ENCODE measurements around the gene UBE2D1. TPM values are rescaled to one million over a fixed set of nuclear protein-coding genes. Genes with fewer than 3 reads are reported as not detected.
"Not testable (repeated sequence)": the region's sequence is repeated elsewhere in the genome, so short reads cannot be mapped to it uniquely, and the experiment has no call there.

Gene UBE2D1
- total RNA-seq, 2 donors from 2014 or later = 14.6 to 18.4 TPM

DNA sequence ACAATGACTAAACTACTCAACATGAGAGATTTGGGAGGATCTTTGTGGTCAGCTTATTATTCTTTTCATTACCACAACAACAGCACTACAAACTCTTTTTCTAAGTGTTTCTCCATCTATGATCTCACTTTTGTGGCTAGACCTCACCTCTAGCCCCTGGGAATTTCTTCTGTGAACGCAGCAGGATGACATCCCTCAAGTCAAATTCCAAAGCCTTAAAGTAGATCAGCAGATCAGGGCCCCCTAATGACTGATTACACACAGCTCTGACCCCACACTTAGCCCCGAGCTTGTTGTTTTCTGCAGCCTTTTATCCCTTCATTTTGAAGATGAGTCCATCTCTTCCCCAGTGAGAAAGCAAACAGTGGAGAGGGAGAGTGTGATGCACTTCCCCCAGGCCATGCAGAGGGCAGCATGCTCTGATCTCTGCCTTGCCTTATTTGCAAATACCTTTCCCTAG lies 77.7 kb downstream of the UBE2D1 start:
- Histone ChIP-seq H3K4me3 (no peak overlapping the region), H3K9me3 (no peaks in the 10 kb centered on the region), H3K27me3 (no peaks in the 10 kb centered on the region), H3K9ac (ENCODE audit: low read depth in 2 of 2, low read length in 2 of 2) (no peak overlapping the region), H3K36me3 (no peaks in the 10 kb centered on the region), H3K27ac (no peak overlapping the region), H3K4me1 (no peaks in the 10 kb centered on the region)
- no peak for DNase-seq
- TF ChIP-seq CTCF (IDR thresholded peaks at IDR 0.05) = no peak
- intact Hi-C loops (cut with DNase I) = no loop called here

- H3K36me3 ChIP-seq = no peaks in the 10 kb centered on the region
- no peak overlapping the region for H3K4me3 ChIP-seq
- no peak overlapping the region for H3K9ac ChIP-seq (ENCODE audit: low read depth in 2 of 2, low read length in 2 of 2)
- TF ChIP-seq CTCF (IDR thresholded peaks at IDR 0.05) = peak; percentile 18
- no peak overlapping the region for H3K27ac ChIP-seq
- no peaks in the 10 kb centered on the region for H3K4me1 ChIP-seq
- intact Hi-C loops (cut with DNase I) = no loop called here
- no peaks in the 10 kb centered on the region for H3K9me3 ChIP-seq
- H3K27me3 ChIP-seq = no peaks in the 10 kb centered on the region
- no peak for DNase-seq
These were observed 79.7 kb downstream of the UBE2D1 start for GRCh38 chr10:58414270-58415041.

GRCh38 chr10:58415757-58416156 lies 81.0 kb downstream of the UBE2D1 start:
- intact Hi-C loops (cut with DNase I) = no loop called here
- no peak for TF ChIP-seq CTCF (IDR thresholded peaks at IDR 0.05)

GRCh38 chr10:58417902-58418301 lies 83.1 kb downstream of the UBE2D1 start:
- H3K9ac ChIP-seq (ENCODE audit: low read depth in 2 of 2, low read length in 2 of 2); H3K27ac ChIP-seq; H3K27me3 ChIP-seq; H3K4me1 ChIP-seq; H3K4me3 ChIP-seq; H3K36me3 ChIP-seq; intact Hi-C loops (cut with DNase I); H3K9me3 ChIP-seq; DNase-seq: not testable (repeated sequence)

More at GRCh38 chr10:58415757-58416156, 81.0 kb downstream of the UBE2D1 start:
- Histone ChIP-seq H3K4me3 (no peak overlapping the region), H3K4me1 (no peaks in the 10 kb centered on the region), H3K9me3 (no peaks in the 10 kb centered on the region), H3K9ac (ENCODE audit: low read depth in 2 of 2, low read length in 2 of 2) (no peak overlapping the region), H3K27ac (no peak overlapping the region), H3K36me3 (no peaks in the 10 kb centered on the region), H3K27me3 (no peaks in the 10 kb centered on the region)
- no peak for DNase-seq

Other genes starting within 250 kb of the UBE2D1 start
- 10 to 100 TPM; 10.4 to 34.6 TPM for gene IPMK, start 67.1 kb upstream of the UBE2D1 start, total RNA-seq
- 10 to 100 TPM; 52.5 to 57.9 TPM for gene CISD1, start 65.8 kb upstream of the UBE2D1 start, total RNA-seq
- 10 to 100 TPM; 52.6 to 63.1 TPM for gene TFAM, start 50.4 kb downstream of the UBE2D1 start, total RNA-seq
- 1 to 10 TPM; 1.3 to 2.9 TPM for gene BICC1, start 177.9 kb downstream of the UBE2D1 start, total RNA-seq